ENCODE data around the gene COPA. TPM values are rescaled to one million over a fixed set of nuclear protein-coding genes. Genes with fewer than 3 reads are reported as not detected.

Gene COPA
- 361 and 396 TPM in 2 replicates for total RNA-seq

GRCh38 chr1:160342953-160343869 is at the start of gene COPA, which contains the start of gene NCSTN:
Gene COPA, minus strand, starts transcription at chr1:160343250. Its CDS starts 80 bp downstream, at chr1:160343170.
Gene NCSTN, plus strand, starts transcription at chr1:160343383. Its CDS starts 14 bp downstream, at chr1:160343397.

GRCh38 chr1:160366731-160367515 is 23.9 kb upstream of the COPA start, which contains the start of gene NHLH1:
Gene NHLH1, plus strand, starts transcription at chr1:160367071. Its CDS starts 3,661 bp downstream, at chr1:160370732.

GRCh38 chr1:160284782-160285344 is 58.2 kb downstream of the COPA start, which contains the start of gene PEX19:
Gene PEX19, minus strand, starts transcription at chr1:160285133. Its CDS starts 9 bp downstream, at chr1:160285124.

GRCh38 chr1:160261893-160262794 is 80.9 kb downstream of the COPA start, which contains the start of gene DCAF8:
Gene DCAF8, minus strand, starts transcription at chr1:160262549. Its CDS starts 18,541 bp downstream, at chr1:160244008.

Other genes starting within 250 kb of the COPA start
- 23.2 and 32.3 TPM in 2 replicates for gene IGSF8, start 244.6 kb downstream of the COPA start, total RNA-seq
- 0.65 and 4.1 TPM in 2 replicates for gene ATP1A2, start 227.5 kb downstream of the COPA start, total RNA-seq
- not detected in 2 replicates for gene ATP1A4, start 191.6 kb downstream of the COPA start, total RNA-seq
- gene CASQ1, start 152.7 kb downstream of the COPA start, total RNA-seq: not detected in 2 replicates
- 43.0 and 51.7 TPM in 2 replicates for gene PEA15, start 137.9 kb downstream of the COPA start, total RNA-seq
- gene DCAF8, start 80.7 kb downstream of the COPA start, total RNA-seq: 76.7 and 89.7 TPM in 2 replicates
- 46.0 and 47.5 TPM in 2 replicates for gene PEX19, start 58.1 kb downstream of the COPA start, total RNA-seq
- gene NCSTN, start 133 bp upstream of the COPA start, total RNA-seq: 83.9 and 89.6 TPM in 2 replicates
- gene NHLH1, start 23.8 kb upstream of the COPA start, total RNA-seq: under 0.01 TPM in 1 of 2 replicates, not detected in the other
- gene VANGL2, start 57.3 kb upstream of the COPA start, total RNA-seq: not detected in 2 replicates
- gene SLAMF6, start 180.0 kb upstream of the COPA start, total RNA-seq: not detected in 2 replicates
- gene CD84, start 236.2 kb upstream of the COPA start, total RNA-seq: not detected in 2 replicates

Data from smooth muscle cell of bladder (primary cell).